HepG2 (cell line): Measurements from ENCODE around the gene SMURF2. TPM values are rescaled to one million over a fixed set of nuclear protein-coding genes. Genes with fewer than 3 reads are reported as not detected.
A peak's percentile ranks its signal among the peaks of the same experiment; 100 is the strongest.

Experiments used
- BATF2 ChIP-seq: sonication (generic); formaldehyde crosslinking; IDR thresholded peaks from 2 replicates; pipeline ENCODE4 v1.8.0; 2022; ENCODE audit warnings: mild to moderate bottlenecking, missing genetic modification reagents, moderate library complexity
- BORCS8-MEF2B ChIP-seq: sonication (generic); formaldehyde crosslinking; IDR thresholded peaks from 2 replicates; pipeline ENCODE4 v1.8.0; 2022; ENCODE audit warnings: mild to moderate bottlenecking, missing genetic modification reagents
- FOXA1 ChIP-seq, 2 experiments: fragments of 450-650 bp in 1 of 2; sonication (generic) in 1 of 2; formaldehyde crosslinking in 1 of 2; IDR thresholded peaks; 2 replicates each; pipeline versions ENCODE4 v1.4.0 to v1.6.1; 2016 to 2020; ENCODE audit warnings: missing genetic modification reagents in 1 of 2
- KLF12 ChIP-seq: sonication (generic); formaldehyde crosslinking; IDR thresholded peaks from 2 replicates; pipeline ENCODE4 v1.4.0; 2020; ENCODE audit warnings: missing genetic modification reagents, borderline replicate concordance
- NR2F1 ChIP-seq, 2 experiments: fragments of 450-650 bp in 1 of 2; formaldehyde crosslinking in 1 of 2; IDR thresholded peaks; 2 replicates each; pipeline versions ENCODE4 v1.5.0 to v1.6.1; 2016 to 2020; ENCODE audit warnings: mild to moderate bottlenecking in 1 of 2, missing compliant biosample characterization in 1 of 2, missing genetic modification reagents in 1 of 2, moderate library complexity in 1 of 2
- PRDM15 ChIP-seq: sonication (generic); formaldehyde crosslinking; IDR thresholded peaks from 2 replicates; pipeline ENCODE4 v1.4.0; 2020; ENCODE audit warnings: missing genetic modification reagents
- RELA ChIP-seq: sonication (generic); formaldehyde crosslinking; IDR thresholded peaks from 2 replicates; pipeline ENCODE4 v1.4.0; 2020; ENCODE audit warnings: missing genetic modification reagents
- RNF219 ChIP-seq: sonication (generic); formaldehyde crosslinking; IDR thresholded peaks from 2 replicates; pipeline ENCODE4 v1.5.0; 2020; ENCODE audit warnings: mild to moderate bottlenecking, missing genetic modification reagents
- SALL1 ChIP-seq: sonication (generic); formaldehyde crosslinking; IDR thresholded peaks from 2 replicates; pipeline ENCODE4 v1.8.0; 2022; ENCODE audit warnings: mild to moderate bottlenecking, missing genetic modification reagents
- UBTF ChIP-seq: sonication (generic); formaldehyde crosslinking; IDR thresholded peaks from 2 replicates; pipeline ENCODE4 v1.4.0; 2020; ENCODE audit warnings: mild to moderate bottlenecking, missing genetic modification reagents
- ZBTB20 ChIP-seq: sonication (generic); formaldehyde crosslinking; IDR thresholded peaks from 2 replicates; pipeline ENCODE4 v1.8.1; 2023; ENCODE audit warnings: missing genetic modification reagents, low read depth, mild to moderate bottlenecking, borderline replicate concordance
- ZFAT ChIP-seq: sonication (generic); formaldehyde crosslinking; conservative IDR thresholded peaks from 2 replicates; pipeline ENCODE4 v1.8.1; 2023; ENCODE audit warnings: missing genetic modification reagents, inconsistent platforms
- ZNF101 ChIP-seq: sonication (generic); formaldehyde crosslinking; IDR thresholded peaks from 2 replicates; pipeline ENCODE4 v1.4.0; 2020; ENCODE audit warnings: mild to moderate bottlenecking, low read depth, missing genetic modification reagents, borderline replicate concordance
- ZNF121 ChIP-seq: sonication (generic); formaldehyde crosslinking; IDR thresholded peaks from 2 replicates; pipeline ENCODE4 v1.5.0; 2020; ENCODE audit warnings: mild to moderate bottlenecking, missing genetic modification reagents
- ZNF343 ChIP-seq: sonication (generic); formaldehyde crosslinking; IDR thresholded peaks from 2 replicates; pipeline ENCODE4 v1.4.0; 2020; ENCODE audit warnings: mild to moderate bottlenecking, missing genetic modification reagents
- ZNF510 ChIP-seq: sonication (generic); formaldehyde crosslinking; IDR thresholded peaks from 2 replicates; pipeline ENCODE4 v1.4.0; 2020; ENCODE audit warnings: low read depth, mild to moderate bottlenecking, missing genetic modification reagents
- ZNF773 ChIP-seq: sonication (generic); formaldehyde crosslinking; IDR thresholded peaks from 2 replicates; pipeline ENCODE4 v1.4.0; 2020; ENCODE audit warnings: missing genetic modification reagents, borderline replicate concordance
- ZNF782 ChIP-seq: sonication (generic); formaldehyde crosslinking; IDR thresholded peaks from 2 replicates; pipeline ENCODE4 v1.4.0; 2020; ENCODE audit warnings: missing genetic modification reagents, mild to moderate bottlenecking, borderline replicate concordance
- ZSCAN12 ChIP-seq: sonication (generic); formaldehyde crosslinking; IDR thresholded peaks from 2 replicates; pipeline ENCODE4 v1.9.0; 2021; ENCODE audit warnings: mild to moderate bottlenecking, missing genetic modification reagents
- polyA plus RNA-seq, 8 experiments: library from polyadenylated mRNA; depleted of rRNA in 3 of 8; stranded (reverse) in 7 of 8; unstranded in 1 of 8; fragments of >200 nt; fragmentation: Illumina TruSeq in 4 of 8; extraction: Trizol in 4 of 8; gene quantifications; 2 replicates each; pipeline versions ENCODE4 v1.2.1 to v1.2.3, GENCODE V29; 2011 to 2016; ENCODE audit warnings: low read depth in 4 of 8, missing spikeins in 1 of 8, mixed read lengths in 1 of 8; ENCODE audit not compliant: insufficient read depth in 1 of 8
- total RNA-seq, 5 experiments: library from RNA; depleted of rRNA; stranded (reverse); fragments of >200 nt; fragmentation: Illumina TruSeq; extraction: Trizol; gene quantifications; 2 replicates each; pipeline ENCODE4 v1.2.3, GENCODE V29; 2016; ENCODE audit warnings: low read depth in 1 of 5

Gene SMURF2
- total and polyA plus RNA-seq, 2 of the 13 experiments (the other 11 are each of a cell fraction or from before 2014, with no cell fraction given), result 14.9 to 24.3 TPM

- TF ChIP-seq PRDM15 (CRISPR knock-in tag) (peak; percentile 82), RELA (no peak; the same call in 1 of the 2 replicates), ZSCAN12 (CRISPR knock-in tag) (peak; percentile 89; the same call in 1 of the 2 replicates), NR2F1 (CRISPR knock-in tag; IDR thresholded peaks at IDR 0.05) (peak in 1 of 2 experiments; percentile 8; a peak in 3 of 4 replicates), BORCS8-MEF2B (peak; percentile 65), ZNF121 (CRISPR knock-in tag) (peak; percentile 6; the same call in 1 of the 2 replicates), ZNF510 (CRISPR knock-in tag) (no peak), KLF12 (CRISPR knock-in tag) (peak; percentile 93), ZNF773 (no peak; the same call in 1 of the 2 replicates), ZBTB20 (CRISPR knock-in tag) (peak; percentile 73), ZFAT (CRISPR knock-in tag) (no peak; the same call in 1 of the 2 replicates), SALL1 (peak; percentile 82), ZNF101 (CRISPR knock-in tag) (0 out of 2 replicates have a peak, but pooled peaks have one; percentile 30), BATF2 (peak; percentile 59; the same call in 1 of the 2 replicates), ZNF782 (CRISPR knock-in tag) (peak; percentile 80; the same call in 1 of the 2 replicates), UBTF (CRISPR knock-in tag) (peak; percentile 90), ZNF343 (CRISPR knock-in tag) (peak; percentile 65; the same call in 1 of the 2 replicates), RNF219 (CRISPR knock-in tag) (peak; percentile 36; the same call in 1 of the 2 replicates), FOXA1 (IDR thresholded peaks at IDR 0.05) (no peak), FOXA1 (CRISPR knock-in tag; IDR thresholded peaks at IDR 0.05) (peak; percentile 38)
These were observed 155.3 kb downstream of the SMURF2 start, which contains the start of gene CEP95 (continued) for GRCh38 chr17:64506576-64507412.
